ENCODE results near the gene PKN2.
"Not testable (repeated sequence)": the region's sequence is repeated elsewhere in the genome, so short reads cannot be mapped to it uniquely, and the experiment has no call there.

Gene PKN2

DNA sequence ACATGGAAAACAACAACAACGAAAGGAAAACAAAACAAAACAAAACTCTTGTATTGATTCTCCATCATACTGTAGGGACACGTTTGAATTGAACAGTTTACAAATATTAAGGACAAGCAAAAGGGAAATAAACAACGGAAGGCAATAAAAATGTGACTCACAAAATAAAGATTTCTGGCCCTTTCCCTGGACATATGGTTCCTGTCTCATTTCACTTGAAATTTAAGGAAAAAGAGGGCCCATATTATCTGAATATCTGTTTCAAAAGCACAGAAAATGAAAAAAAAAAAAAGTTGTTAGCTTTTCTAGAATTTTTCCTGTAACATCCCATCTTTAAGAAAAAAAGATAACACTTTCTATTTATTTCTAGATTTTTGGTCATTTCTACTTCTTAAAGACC, 3.6 kb upstream of the PKN2 start:
- no peak for DNase-seq (ENCODE audit: low spot score)

DNA sequence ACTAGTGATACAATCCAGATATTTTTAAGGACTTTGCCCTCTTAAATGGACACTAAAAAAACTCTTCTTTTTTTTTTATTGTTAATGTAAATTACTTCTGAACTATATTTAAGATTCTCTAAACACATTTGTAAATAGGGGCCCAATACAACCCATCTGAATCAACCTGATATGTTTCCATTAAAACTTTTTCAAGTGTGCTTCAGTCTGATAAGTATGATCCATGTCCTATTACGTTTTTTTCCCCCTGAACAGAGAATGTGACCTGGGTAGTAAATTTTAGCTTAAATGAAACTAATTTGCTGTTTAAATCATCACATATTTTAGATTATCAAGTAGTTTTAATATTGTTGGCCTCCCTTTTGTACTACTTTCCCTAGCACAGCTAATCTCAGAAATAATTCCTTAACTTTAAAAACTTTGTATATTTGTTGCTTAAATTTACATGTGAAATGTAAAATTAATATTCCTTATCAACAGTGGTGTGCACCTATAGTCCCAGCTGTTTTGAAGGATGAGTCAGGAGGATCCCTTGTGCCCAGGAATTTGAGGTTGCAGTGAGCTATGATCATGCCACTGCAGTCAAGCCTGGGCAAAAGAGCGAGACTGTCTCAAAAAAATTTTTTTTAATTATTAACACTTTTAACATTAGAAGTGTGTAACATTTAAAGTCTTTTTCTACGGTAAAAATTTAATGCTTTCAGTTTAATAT, 3.0 kb upstream of the PKN2 start:
- DNase-seq (ENCODE audit: low spot score): no peak

DNA sequence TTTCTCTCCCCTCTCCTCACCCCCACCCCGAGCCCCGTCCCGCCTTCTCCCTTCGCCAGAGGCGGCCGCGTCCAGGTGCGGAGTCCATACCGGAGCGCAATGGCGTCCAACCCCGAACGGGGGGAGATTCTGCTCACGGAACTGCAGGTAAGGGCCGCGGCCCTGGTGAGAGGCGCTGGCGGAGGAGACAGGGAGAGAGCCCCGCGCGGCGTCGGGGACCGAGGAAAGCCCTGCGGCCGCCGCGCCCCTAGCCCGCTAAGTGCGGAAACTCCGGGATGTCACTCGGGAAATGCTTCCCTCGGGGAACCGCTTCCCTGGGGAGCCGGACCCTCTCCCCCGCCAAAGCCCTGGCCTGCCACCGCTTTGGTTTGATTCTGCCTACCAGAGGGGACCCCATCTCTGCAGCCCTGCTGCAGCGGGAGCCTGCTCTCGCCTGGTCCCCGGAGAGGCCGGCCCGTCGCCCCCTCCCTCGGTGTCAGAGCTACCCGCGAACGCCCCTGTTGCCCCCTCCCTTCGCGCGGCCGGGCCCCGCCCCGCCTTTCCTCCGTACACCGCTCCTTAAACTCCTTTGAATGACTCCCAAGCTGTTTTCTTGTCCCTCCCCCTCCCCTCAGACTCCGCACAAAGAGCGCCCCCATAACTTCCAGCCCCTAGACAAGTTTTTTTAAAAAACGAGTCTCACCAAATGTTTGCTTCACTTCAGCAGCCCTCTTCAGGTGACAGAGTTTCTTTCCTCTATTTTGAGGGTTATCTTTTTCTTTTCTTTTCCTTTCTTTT, 597 bp downstream of the PKN2 start:
- no peak for DNase-seq (ENCODE audit: low spot score)

DNA sequence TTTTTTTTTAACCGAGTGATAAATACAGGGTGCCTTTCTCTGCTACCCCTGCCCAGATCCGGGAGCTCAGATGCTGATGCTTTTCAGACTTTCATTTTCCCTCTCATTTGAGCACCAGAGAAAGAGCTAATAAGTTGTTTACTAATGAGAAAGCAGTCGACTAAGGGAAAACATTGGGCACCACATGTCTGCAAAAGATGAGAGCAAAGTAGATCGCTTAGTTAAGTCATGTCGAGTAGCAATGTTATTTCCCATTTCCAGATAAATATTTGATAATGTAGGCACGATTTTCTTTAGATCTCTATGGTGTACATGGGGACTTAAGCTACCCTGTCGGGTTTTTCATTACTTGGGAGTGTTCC, 1.2 kb downstream of the PKN2 start:
- DNase-seq (ENCODE audit: low spot score): no peak

DNA sequence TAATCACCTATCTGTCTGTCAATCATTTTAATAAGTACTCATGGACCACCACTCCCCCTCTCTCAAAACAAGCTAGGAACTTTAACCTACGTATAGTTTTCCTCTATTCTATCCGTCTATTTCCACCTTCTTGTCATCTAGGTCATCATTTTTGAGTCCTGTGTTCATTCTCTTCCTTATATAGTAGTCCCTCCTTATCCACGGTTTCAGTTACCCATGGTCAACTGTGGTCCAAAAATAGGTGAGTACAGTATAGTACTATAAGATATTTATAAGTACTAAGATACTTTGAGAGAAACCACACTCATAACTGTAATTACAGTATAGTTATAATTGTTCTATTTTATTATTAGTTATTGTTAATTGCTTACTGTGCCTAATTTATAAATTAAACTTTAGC, 7.5 kb downstream of the PKN2 start:
- no peak for DNase-seq (ENCODE audit: low spot score)

DNA sequence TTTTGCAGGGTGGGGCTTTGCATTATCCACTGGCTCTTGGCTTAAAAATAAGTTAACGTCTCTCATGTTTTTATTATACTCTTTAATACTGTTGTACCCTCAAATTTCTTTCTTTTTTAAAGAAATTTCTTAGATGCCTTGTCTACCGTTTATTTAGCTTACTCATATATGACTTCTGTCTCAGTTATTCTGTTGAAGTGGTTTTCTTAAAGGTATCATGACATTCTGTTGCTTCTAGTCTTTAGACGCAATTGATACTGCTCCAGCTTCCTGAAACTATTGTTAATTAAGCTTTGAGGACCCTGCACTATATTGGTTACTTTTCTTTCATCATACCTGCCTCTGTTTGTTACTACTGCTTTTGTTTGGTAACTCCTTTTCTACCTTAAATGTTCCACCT, 11.7 kb downstream of the PKN2 start:
- DNase-seq (ENCODE audit: low spot score): no peak

DNA sequence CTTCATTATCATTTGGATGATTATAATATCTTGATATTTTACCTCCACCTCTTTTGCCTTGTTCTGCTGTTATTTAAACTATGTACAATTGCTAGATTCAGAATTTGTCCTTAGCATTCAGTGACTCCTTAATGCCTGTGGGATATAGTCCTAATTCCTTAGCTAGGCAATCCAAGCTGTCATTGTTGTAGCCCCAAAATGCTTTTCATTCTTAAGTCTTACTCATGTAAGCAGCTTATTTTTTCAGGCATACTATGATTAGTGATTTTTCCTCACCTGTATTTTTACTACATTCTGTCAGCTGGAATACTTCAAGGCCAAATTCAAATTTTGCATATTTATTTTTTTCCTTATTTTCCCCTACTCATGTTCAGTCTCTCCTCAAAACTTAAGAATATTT, 13.4 kb downstream of the PKN2 start:
- DNase-seq (ENCODE audit: low spot score): no peak

DNA sequence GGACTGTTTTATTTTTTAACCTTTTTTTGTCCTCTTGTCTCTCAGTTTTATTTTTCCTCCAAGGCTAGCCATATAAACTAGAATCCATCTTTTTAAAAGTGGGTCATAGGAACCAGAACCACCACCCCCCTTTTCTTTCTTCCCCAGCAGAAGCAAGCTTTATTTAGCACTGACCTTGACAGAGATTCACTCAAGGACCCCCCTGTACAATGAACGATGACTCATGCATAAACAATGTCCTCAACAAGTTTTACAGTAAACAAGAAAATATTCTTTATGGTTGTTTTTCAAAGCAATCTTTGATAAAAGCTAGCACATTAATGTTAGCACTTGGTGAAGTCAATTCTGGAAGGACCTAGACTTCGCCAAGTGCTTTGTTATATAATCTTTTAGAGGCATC, 14.1 kb downstream of the PKN2 start:
- DNase-seq (ENCODE audit: low spot score): no peak

DNA sequence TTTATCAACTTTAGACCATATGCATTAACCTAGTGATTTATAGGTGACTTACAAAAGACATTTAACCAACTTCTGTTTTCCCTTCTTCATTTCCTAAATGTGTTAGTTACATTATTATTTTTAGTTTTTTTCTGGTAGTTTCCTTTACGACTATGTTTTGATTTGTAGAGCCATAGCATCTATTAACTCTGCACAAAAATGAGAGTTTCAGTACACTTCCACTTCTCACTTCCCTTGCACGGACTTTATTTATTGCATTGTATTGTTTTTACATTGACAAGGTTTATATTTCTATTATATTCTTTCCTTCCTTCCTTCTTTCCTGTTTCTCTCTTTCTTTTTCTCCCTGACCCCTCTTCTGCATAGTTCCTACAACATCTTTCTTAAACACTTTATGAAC, 14.7 kb downstream of the PKN2 start:
- no peak for DNase-seq (ENCODE audit: low spot score)

DNA sequence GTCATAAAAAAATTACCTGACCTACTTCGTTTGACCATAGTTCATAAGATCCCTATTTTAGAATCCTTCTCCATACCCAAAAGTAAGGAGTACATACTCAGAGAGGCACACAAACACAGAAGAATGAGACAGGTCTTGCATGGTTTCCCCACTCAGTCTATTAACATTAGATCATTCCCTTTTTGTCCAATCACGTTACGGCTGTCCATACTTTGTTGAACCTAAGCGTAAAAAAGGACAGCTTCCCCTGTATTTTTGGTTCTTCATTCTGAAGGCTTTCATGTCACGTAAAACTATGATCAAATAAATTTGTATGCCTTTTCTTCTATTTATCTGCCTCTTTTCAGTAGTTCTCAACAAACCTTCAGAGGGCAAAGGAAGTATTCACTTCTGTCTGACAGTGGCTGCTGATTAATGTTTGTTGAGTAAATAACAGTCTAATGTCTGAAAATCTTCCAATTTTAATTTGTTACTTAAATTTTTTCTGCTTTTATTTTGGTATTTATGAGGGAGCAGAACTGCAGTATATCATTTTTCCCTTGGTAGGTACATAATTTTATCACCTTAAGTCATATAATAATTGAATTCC, 16.4 kb downstream of the PKN2 start:
- no peak for DNase-seq (ENCODE audit: low spot score)

DNA sequence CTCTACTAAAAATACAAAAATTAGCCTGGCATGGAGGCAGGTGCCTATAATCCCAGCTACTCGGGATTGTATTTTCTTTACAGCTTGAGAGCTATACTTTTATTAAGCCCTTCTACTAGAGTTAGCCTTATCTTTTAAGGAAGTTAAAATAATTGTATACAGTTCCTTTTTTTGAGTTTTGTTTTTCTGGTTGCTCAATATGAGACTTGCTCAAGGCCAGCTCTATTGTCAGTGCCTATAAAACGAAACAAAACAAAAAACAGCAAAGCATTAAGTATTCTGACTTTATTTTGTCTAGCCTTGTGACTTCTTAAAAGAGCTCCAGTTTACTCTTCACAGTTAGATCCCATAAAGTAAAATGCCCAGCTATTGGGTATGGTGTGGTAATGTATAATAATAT, 17.2 kb downstream of the PKN2 start:
- DNase-seq (ENCODE audit: low spot score): no peak

DNA sequence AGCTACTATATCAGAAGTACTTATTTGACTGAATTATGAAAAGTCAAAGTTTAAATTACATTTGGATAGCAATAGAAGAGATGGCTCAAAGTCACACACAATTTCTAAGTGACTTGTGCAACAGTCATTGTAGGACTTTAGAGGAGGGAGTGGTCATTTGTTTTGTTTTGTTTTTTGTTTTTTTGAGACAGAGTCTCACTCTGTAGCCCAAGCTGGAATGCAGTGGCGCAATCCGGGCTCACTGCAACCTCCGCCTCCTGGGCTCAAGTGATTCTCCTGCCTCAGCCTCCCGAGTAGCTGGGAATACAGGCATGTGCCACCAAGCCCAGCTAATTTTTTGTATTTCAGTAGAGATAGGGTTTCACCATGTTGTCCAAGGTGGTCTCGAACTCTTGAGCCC, 17.7 kb downstream of the PKN2 start:
- DNase-seq (ENCODE audit: low spot score): not testable (repeated sequence)

DNA sequence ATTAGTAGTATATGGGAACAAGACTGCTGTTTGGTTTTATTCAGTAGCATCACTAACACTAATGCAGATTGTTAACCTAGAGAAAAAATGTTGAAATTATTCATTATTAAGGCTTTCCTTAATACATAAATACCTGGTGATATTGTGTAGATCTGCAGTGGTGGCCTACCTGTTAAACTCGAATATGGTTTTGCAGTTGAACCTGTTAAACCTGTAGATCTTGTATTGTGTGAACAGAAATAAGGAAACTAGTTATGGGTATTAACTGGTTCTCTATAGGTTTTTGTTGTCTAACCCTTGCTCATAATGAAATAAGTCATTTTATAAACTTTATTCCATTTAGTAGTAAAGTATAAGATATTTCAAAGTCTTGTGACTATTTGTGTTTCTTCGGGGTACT, 23.9 kb downstream of the PKN2 start:
- no peak for DNase-seq (ENCODE audit: low spot score)

DNA sequence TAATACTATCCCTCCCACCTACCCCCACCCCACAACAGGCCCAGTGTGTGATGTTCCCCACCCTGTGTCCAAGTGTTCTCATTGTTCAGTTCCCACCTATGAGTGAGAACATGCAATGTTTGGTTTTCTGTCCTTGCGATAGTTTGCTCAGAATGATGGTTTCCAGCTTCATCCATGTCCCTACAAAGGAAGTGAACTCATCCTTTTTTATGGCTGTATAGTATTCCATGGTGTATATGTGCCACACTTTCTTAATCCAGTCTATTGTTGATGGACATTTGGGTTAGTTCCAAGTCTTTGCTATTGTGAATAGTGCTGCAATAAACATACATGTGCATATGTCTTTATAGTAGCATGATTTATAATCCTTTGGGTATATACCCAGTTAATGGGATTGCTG, 28.8 kb downstream of the PKN2 start:
- DNase-seq (ENCODE audit: low spot score): not testable (repeated sequence)

DNA sequence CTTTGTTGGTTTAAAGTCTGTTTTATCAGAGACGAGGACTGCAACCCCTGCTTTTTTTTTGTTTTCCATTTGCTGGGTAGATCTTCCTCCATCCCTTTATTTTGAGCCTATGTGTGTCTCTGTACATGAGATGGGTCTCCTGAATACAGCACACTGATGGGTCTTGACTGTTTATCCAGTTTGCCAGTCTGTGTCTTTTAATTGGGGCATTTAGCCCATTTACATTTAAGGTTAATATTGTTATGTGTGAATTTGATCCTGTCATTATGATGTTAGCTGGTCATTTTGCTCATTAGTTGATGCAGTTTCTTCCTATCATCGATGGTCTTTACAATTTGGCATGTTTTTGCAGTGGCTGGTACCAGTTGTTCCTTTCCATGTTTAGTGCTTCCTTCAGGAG, 32.5 kb downstream of the PKN2 start:
- DNase-seq (ENCODE audit: low spot score): not testable (repeated sequence)

DNA sequence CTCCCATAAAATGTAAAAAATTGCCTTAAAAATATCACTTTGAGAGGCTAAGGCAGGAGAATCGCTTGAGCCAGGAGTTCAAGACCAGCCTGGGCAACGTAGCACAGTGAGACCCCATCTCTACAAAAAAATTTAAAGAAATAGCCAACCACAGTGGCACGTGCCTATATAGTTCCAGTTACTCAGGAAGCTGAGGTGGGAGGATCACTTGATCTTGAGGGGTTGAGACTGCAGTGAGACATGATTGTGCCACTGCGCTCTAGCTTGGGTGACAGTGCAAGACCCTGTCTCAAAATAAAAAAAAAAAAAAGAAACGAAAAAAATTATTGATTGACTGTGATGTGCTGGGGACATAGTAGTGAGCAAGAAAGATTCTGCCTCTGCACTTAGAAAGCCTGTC, 38.4 kb downstream of the PKN2 start:
- DNase-seq (ENCODE audit: low spot score): no peak

DNA sequence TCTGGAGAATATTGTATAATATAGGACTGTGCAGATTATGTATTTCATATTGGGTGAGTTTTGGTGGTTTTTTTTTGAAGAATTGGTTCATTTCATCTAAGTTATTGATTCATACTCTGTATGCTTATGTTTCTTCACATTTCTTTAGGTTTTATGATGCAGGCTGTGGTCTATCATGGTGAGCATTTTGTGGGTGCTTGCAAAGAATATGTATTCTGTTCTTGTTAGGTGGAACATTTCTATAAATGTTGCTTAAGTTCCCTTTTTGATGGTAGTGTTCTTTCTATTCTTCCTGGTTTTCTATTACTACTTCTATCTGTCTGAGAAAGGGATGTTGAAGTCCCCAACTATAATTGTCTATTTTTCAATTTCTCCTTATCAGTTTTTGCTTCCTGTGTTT, 42.6 kb downstream of the PKN2 start:
- DNase-seq (ENCODE audit: low spot score): no peak

DNA sequence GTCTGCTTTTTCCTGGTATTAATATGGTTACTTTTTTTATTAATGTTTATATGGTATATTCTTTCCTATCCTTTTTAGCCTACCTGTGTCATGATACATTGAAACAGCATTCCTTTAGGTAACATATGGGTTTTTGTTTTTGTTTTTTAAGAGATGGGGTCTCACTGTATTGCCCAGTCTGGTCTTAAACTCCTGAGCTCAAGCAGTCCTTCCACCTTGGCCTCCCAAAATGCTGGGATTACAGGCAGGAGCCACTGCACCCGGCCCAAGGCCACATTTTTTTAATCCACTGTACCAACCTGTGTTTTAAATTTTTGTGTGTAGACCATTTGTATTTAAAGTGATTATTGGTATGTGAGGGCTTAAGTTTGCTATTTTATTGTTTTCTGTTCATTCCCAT, 43.1 kb downstream of the PKN2 start:
- no peak for DNase-seq (ENCODE audit: low spot score)

DNA sequence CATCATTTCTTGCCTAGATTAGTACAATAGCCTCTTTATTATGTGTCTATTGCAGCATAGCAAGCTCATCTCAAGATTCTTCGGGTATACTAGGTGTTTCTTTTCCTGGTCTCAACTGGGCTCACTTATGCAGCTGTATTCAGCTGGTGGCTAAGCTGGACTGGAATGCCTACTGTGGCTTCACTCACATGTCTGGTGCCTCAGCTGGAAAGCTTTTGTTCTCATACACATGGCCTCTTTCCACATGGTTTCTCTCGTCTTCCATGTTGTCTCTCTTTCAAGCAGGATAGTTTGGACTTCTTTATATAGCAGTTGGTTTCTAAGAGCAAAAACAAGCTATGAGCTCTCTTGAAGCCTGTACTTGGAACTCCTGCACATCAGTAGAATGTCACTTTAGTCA, 45.2 kb downstream of the PKN2 start:
- no peak for DNase-seq (ENCODE audit: low spot score)

DNA sequence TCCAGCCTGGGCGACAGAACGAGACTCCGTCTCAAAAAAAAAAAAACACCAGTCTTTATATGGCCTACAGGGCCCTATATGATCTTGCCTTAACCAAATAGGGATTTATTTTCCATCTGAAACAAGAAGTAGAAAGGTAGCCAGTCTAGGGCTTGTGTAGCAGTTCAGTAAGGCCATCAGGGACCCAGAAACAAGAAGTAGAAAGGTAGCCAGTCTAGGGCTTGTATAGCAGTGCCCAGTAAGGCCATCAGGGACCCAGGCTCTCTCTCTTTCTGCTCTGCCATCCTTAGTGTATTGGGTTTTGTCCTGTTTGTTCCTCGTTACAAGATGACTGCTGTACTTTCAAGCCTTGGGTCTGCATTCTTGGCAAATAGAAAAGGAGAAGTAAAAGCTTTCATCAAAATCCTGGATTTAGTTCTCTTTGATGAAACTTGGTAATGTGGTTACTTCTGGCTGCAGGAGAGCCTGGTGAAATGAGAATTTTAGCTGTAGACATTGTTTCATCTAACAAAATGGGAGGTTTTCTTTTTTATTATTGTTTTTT, 46.1 kb downstream of the PKN2 start:
- DNase-seq (ENCODE audit: low spot score): no peak

DNA sequence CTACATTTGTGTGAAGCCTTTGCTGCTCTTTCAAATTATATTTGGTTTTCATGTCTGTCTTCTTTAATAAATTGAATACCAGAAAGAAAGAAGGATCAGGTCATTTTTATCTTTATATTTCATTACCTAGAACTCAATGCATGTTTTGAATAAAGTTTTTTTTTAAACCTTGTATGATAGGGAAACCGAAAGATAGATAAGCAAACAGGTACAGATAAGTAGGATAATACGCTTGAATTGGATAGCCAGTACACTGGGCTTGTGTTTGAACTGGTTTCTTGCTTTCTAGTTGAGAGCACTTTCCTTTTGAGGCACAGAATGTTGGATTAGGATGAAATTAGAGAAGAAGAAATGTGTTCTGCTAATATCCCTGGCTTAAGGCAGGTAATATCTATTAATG, 46.9 kb downstream of the PKN2 start:
- DNase-seq (ENCODE audit: low spot score): no peak

DNA sequence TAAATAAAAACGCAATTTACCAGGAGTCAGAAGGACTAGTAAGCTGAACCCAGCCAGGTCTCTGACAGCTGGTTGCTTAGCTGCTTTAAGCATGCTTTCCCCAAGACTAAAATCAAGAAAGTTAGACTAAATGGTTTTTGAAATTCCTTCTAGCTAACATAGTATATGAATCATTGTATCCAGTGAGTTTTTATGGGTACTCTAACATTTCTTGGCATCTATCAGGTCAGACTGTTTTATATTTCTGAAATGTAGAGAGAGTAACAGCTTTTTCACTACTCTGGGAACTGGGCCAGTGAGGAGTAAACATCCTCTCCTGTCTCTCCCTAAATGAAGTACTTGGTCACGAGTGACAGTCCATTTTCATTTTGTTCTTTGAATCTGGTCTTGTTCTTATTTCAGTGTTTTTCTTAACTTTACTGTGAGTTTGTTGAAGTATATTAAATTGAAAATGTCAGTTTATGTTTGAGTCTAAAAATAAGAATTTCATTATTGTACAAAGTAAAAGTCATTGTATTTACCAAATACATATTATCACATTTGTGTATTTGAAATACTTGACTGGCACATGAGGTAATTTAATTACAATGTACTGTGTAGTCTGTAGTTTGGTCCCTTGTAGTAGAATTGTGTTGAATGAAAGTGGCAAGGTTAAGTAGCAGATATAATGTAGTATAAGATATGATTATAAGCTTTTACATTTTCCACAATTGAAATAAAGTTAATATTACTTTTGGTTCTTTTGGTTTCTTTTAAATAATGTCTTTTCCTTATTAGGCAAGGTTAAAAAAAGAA, 47.6 kb downstream of the PKN2 start:
- peak; percentile 4 for DNase-seq (ENCODE audit: low spot score)

DNA sequence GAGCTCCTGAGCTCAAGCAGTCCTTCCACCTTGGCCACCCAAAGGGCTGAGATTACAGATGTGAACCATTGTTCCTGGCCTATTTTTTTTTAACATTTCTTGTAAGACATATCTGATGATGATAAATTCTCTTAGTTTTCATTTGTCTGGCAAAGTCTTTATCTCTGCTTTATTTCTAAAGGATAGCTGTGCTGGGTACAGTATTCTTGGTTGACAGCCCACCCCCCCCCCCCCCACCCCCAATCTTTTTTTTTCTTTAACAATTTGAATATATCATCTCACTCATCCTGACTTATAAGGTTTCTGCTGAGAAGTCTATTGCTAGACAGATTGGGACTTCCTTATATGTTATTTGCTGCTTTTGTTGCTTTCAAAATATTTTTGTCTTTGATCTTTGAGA, 51.3 kb downstream of the PKN2 start:
- DNase-seq (ENCODE audit: low spot score): no peak
